Smooth muscle cell (in vitro differentiated cells): ENCODE measurements around the gene ZGRF1. TPM values are rescaled to one million over a fixed set of nuclear protein-coding genes. Genes with fewer than 3 reads are reported as not detected.

ENCODE experiments used
- DNase-seq: peaks from one replicate; lab custom pipeline; 2025; ENCODE audit not compliant: unreplicated experiment; lab: John Stamatoyannopoulos, UW
- H2AFZ ChIP-seq: fragments of 200-600 bp; sonication (generic); 2 replicates; pipeline ENCODE4 v1.6.0; 2016; ENCODE audit warnings: antibody characterized with exemption, low read depth, mild to moderate bottlenecking
- H3F3A ChIP-seq: fragments of 200-600 bp; sonication (generic); 2 replicates; pipeline ENCODE4 v1.6.0; 2017; ENCODE audit warnings: antibody characterized with exemption, low read depth
- H3K27ac ChIP-seq: fragments of 200-600 bp; sonication (generic); 2 replicates; pipeline ENCODE4 v1.5.1; 2016; ENCODE audit warnings: low read depth, mild to moderate bottlenecking
- H3K27me3 ChIP-seq: fragments of 200-600 bp; sonication (generic); 2 replicates; pipeline ENCODE4 v1.6.1; 2016; ENCODE audit warnings: low read depth, mild to moderate bottlenecking
- H3K36me3 ChIP-seq: fragments of 200-600 bp; sonication (generic); 2 replicates; pipeline ENCODE4 v1.5.1; 2016; ENCODE audit warnings: low read depth
- H3K4me1 ChIP-seq: fragments of 200-600 bp; sonication (generic); 2 replicates; pipeline ENCODE4 v1.5.1; 2016; ENCODE audit warnings: low read depth
- H3K4me2 ChIP-seq: fragments of 200-600 bp; sonication (generic); 2 replicates; pipeline ENCODE4 v1.6.0; 2016; ENCODE audit warnings: mild to moderate bottlenecking
- H3K4me3 ChIP-seq: fragments of 200-600 bp; sonication (generic); 2 replicates; pipeline ENCODE4 v1.5.1; 2016; ENCODE audit warnings: mild to moderate bottlenecking
- H3K79me2 ChIP-seq: fragments of 200-600 bp; sonication (generic); 2 replicates; pipeline ENCODE4 v1.6.0; 2016; ENCODE audit warnings: low read depth, mild to moderate bottlenecking
- H3K9ac ChIP-seq: fragments of 200-600 bp; sonication (generic); 2 replicates; pipeline ENCODE4 v1.6.0; 2016; ENCODE audit warnings: low read depth
- H3K9me3 ChIP-seq: fragments of 200-600 bp; sonication (generic); replicated peaks from 2 replicates; pipeline ENCODE4 v1.5.1; 2016; ENCODE audit warnings: low read depth
- H4K20me1 ChIP-seq: fragments of 200-600 bp; sonication (generic); 2 replicates; pipeline ENCODE4 v1.6.0; 2016; ENCODE audit warnings: low read depth
- WGBS: methylation state at CpG from one replicate; pipeline ENCODE4 v1.1.7; 2016; ENCODE audit warnings: low lambda C conversion rate; 5-methylcytosine and 5-hydroxymethylcytosine counted together
- polyA plus RNA-seq: library from polyadenylated mRNA; unstranded; fragments of >200 nt; fragmentation: Nextera tagmentation; extraction: Ambion mirVana; gene quantifications from 2 replicates; pipeline ENCODE4 v1.2.1, GENCODE V29; 2016
- total RNA-seq: library from RNA; depleted of rRNA; stranded (reverse); fragments of >200 nt; gene quantifications from 2 replicates; pipeline ENCODE4 v1.2.3, GENCODE V29; 2014
- TF ChIP-seq, protein P1 (sequence below): fragments of 200-600 bp; sonication (generic); IDR thresholded peaks from 2 replicates; pipeline ENCODE4 v1.5.1; 2017; ENCODE audit warnings: borderline replicate concordance, mild to moderate bottlenecking, antibody characterized with exemption; ENCODE audit not compliant: insufficient read depth, poor library complexity, severe bottlenecking

ZGRF1 gene
- total and polyA plus RNA-seq, 2 experiments from 2014 or later: 3.3 to 7.9 TPM

DNA sequence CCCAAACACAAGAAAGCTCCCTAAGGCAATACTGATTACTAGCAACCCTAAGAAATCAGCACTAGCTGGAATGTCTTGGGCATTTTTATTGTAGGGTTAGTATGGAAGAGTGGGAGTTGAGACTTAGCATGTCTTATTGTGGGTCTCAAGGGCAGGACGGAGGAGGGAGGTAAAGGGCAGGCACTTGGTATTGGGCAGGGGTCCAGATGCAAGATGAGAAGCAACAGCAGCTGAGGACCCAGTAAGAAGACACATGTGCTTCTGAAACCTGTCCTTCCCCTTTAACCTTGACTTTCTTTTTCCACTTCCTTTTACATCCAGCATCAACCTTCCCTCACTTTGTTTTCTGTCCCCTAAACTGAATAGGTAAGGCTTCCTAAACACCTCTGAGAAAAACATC lies 37.7 kb upstream of the ZGRF1 start:
- Histone ChIP-seq H3K27me3 (no peaks in the 10 kb centered on the region), H3K36me3 (no peaks in the 10 kb centered on the region), H2AFZ (no peak overlapping the region), H3K4me1 (peaks cover 3% of the 10 kb centered on the region), H3F3A (no peaks in the 10 kb centered on the region), H3K27ac (no peak overlapping the region), H3K4me3 (no peak overlapping the region), H3K79me2 (no peaks in the 10 kb centered on the region), H3K9ac (no peak overlapping the region), H3K9me3 (no peaks in the 10 kb centered on the region), H3K4me2 (no peak overlapping the region), H4K20me1 (no peaks in the 10 kb centered on the region)
- WGBS: 43% methylated on average over 1 of the region's 1 CpG
- DNase-seq: no peak
- TF ChIP-seq, protein P1, sequence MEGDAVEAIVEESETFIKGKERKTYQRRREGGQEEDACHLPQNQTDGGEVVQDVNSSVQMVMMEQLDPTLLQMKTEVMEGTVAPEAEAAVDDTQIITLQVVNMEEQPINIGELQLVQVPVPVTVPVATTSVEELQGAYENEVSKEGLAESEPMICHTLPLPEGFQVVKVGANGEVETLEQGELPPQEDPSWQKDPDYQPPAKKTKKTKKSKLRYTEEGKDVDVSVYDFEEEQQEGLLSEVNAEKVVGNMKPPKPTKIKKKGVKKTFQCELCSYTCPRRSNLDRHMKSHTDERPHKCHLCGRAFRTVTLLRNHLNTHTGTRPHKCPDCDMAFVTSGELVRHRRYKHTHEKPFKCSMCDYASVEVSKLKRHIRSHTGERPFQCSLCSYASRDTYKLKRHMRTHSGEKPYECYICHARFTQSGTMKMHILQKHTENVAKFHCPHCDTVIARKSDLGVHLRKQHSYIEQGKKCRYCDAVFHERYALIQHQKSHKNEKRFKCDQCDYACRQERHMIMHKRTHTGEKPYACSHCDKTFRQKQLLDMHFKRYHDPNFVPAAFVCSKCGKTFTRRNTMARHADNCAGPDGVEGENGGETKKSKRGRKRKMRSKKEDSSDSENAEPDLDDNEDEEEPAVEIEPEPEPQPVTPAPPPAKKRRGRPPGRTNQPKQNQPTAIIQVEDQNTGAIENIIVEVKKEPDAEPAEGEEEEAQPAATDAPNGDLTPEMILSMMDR: no peak

DNA sequence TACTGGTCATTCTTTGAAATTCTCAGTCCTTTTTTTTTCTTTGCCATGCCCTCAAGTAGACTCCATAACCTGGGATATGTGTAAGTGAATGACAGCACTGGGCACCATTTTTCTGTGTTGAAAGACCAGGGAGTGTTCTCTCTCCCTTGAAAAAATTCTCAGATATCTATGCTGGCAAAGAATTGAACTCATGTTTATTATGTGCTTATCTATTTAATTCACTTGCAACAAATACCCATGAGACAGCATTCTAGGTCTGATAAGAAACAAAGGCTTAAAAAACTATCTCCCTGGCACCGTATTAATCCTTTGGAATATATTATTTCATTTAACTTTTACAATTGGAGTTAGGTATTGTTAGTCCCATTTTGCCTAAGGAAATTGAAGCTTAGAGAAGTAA lies 37.0 kb upstream of the ZGRF1 start:
- WGBS: 89% methylated on average over 1 of the region's 1 CpG
- Histone ChIP-seq H3K9me3 (no peaks in the 10 kb centered on the region), H3F3A (no peaks in the 10 kb centered on the region), H3K27me3 (no peaks in the 10 kb centered on the region), H3K9ac (no peak overlapping the region), H4K20me1 (no peaks in the 10 kb centered on the region), H3K4me1 (peaks cover 3% of the 10 kb centered on the region), H2AFZ (no peak overlapping the region), H3K4me3 (no peak overlapping the region), H3K27ac (no peak overlapping the region), H3K79me2 (no peaks in the 10 kb centered on the region), H3K4me2 (no peak overlapping the region), H3K36me3 (no peaks in the 10 kb centered on the region)
- TF ChIP-seq, protein P1: no peak
- DNase-seq: no peak

DNA sequence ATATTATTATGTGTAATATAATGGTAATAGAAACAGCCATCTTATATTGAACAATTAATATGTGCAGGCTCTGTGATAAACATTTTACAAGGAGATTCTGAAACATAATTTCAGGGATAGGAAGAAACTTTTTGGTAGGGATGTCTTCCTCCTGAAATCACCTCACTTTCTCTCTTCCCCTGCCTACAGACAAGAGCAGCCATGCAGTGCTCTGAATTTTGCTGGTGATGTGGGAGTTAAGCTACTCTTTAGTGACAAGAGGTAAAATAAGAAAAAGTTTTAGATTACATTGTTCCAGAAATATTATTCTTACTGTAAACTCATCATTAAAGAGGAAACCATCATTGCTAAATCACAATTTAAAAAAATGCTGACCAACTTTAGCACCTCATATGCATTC lies 36.4 kb upstream of the ZGRF1 start:
- Histone ChIP-seq H3K4me3 (no peak overlapping the region), H3K9me3 (no peaks in the 10 kb centered on the region), H3K79me2 (no peaks in the 10 kb centered on the region), H3K36me3 (no peaks in the 10 kb centered on the region), H3F3A (no peaks in the 10 kb centered on the region), H3K4me1 (peaks cover 3% of the 10 kb centered on the region), H3K4me2 (no peak overlapping the region), H2AFZ (no peak overlapping the region), H3K9ac (no peak overlapping the region), H4K20me1 (no peaks in the 10 kb centered on the region), H3K27me3 (no peaks in the 10 kb centered on the region), H3K27ac (no peak overlapping the region)
- TF ChIP-seq, protein P1: no peak
- DNase-seq: no peak

DNA sequence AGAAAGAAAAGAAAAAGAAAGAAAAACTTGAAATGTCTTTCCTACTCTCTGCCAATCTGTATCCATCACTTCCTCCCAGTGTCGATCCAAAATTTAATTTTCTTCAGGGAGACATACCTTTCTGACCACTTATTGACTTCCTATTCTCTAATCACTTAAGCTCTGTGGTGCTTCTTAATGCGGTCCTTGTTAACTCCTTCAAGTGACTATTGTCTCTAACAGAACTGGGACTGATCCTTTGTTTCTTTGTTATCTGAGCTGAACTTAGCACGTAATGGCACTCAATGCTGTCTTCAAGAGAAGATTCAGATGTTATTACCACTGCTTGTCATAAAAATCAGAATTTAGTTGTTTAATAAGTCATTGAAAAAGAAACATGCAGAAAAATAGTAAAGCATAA lies 31.4 kb upstream of the ZGRF1 start:
- TF ChIP-seq, protein P1: no peak

More for the DNA sequence above, 31.4 kb upstream of the ZGRF1 start:
- H3K9me3 ChIP-seq: no peaks in the 10 kb centered on the region
- H3K27ac ChIP-seq: no peak overlapping the region
- H3K4me3 ChIP-seq: no peak overlapping the region
- H4K20me1 ChIP-seq: no peaks in the 10 kb centered on the region
- WGBS: 87% methylated on average over 3 of the region's 3 CpGs
- no peak overlapping the region for H3K4me2 ChIP-seq
- H3K9ac ChIP-seq: no peak overlapping the region
- no peaks in the 10 kb centered on the region for H3K36me3 ChIP-seq
- H3K27me3 ChIP-seq: no peaks in the 10 kb centered on the region
- H3K4me1 ChIP-seq: peaks cover 3% of the 10 kb centered on the region
- no peak overlapping the region for H2AFZ ChIP-seq
- H3F3A ChIP-seq: no peaks in the 10 kb centered on the region
- H3K79me2 ChIP-seq: no peaks in the 10 kb centered on the region
- no peak for DNase-seq
